NCI-H524 treated with DMSO at 0.1 percent for 48 hours (cell line): Measurements from ENCODE around the gene PLEKHM3.
"Not testable (repeated sequence)": the region's sequence is repeated elsewhere in the genome, so short reads cannot be mapped to it uniquely, and the experiment has no call there.

ENCODE experiments used
- DNase-seq: peaks from one replicate; lab custom pipeline; 2025; lab: John Stamatoyannopoulos, UW

The PLEKHM3 gene

GRCh38 chr2:207950063-207950760, 75.1 kb downstream of the PLEKHM3 start:
- no peak for DNase-seq

GRCh38 chr2:207949245-207949644, 76.1 kb downstream of the PLEKHM3 start:
- DNase-seq: not testable (repeated sequence)

- no peak for DNase-seq
Measured at GRCh38 chr2:207944979-207945600, 80.2 kb downstream of the PLEKHM3 start.

- no peak for DNase-seq
Measured at GRCh38 chr2:207944334-207944733, 81.0 kb downstream of the PLEKHM3 start.

- no peak for DNase-seq
Measured at GRCh38 chr2:207939342-207940108, 85.8 kb downstream of the PLEKHM3 start.

- DNase-seq: no peak
Measured at GRCh38 chr2:207938886-207939285, 86.4 kb downstream of the PLEKHM3 start.

GRCh38 chr2:207938415-207938814, 86.9 kb downstream of the PLEKHM3 start:
- no peak for DNase-seq

DNA sequence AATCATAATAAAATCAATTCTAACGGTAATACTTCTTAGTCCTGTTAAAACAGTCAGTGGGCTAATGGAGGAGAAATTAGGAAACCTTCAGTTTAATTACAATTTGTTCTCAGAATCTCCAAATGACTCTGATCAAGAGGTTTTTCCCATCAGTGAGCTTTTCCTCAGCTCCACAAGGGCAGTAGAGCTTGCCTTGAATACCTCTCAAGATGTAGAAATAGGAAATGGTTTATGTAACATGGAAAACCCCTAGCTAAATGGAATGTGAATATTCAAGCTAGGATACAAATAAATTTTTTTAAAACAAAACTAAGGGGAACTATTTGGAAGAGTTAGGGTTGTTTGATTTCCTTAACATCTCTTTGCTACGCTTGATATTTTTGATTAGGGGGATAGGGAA, 87.5 kb downstream of the PLEKHM3 start:
- no peak for DNase-seq

DNA sequence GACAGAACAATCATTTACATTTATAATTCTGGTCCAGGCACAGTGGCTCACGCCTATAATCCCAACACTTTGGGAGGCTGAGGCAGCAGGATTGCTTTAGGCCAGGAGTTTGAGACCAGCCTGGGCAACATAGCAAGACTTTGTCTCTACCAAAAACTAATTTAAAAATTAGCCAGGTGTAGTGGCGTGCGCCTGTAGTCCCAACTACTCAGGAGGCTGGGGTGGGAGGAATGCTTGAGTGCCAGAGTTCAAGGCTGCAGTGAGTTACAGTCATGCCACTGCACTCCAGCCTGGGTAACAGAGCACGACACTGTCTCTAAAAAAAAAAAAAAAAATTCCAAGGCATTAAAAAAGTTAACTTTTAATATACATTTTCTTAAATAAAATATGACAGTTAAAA, 88.1 kb downstream of the PLEKHM3 start:
- DNase-seq: no peak

GRCh38 chr2:207936380-207936779, 88.9 kb downstream of the PLEKHM3 start:
- DNase-seq: no peak

DNA sequence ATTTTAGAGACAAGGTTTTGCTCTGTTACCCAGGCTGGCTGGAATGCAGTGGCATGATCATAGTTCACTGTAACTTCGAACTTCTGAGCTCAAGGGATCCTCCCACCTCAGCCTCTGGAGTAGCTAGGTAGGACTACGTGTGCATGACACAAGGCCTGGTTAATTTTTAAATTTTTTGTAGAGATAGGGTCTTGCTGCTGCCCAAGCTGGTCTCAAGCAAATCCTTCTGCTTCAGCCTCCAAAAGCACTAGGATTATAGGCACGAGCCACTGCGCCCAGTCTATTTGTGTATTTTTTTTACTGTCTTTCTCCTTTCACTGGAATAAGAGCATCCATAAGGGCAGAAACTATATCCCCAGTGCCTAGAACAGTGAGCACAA, 89.3 kb downstream of the PLEKHM3 start:
- DNase-seq: no peak

DNA sequence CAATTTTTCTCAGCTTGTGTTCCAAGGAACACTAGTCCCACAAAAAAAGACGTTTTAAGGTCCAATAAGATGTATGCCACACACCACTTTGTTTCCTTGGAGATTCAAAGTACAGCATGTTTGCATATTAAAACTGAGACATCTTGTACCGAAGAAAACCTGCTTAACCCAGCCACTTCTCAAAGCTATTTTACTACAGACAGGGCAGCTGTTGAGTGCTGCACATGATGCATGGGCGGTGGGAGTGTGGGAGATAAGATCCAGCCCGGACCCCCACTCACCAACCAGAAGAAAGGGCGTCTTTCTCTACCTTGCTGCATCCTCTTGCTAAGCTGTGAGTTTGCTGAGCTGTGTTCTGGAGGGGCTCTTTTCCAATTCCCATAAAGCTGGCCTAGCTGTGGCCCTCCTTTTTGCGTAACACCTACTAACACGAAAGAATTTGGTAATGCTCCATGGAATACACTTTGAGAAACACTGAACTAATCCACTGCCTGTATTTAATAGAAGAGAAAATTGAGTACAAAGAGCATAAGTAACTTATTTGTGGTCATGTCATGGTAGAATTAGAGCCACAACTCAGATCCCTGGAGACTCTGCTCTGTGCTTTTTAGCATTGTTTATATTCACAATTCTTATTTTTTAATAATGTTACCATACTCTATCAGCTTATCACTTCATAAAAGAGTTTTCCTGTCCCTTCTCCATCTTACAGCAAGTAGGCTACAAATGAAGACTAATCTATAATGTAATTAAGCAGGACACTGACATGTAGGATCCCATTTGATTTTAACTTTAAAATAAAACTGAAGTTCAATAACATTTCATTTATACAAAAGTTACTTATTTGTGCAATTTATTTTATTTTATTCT, 90.0 kb downstream of the PLEKHM3 start:
- DNase-seq: no peak

DNA sequence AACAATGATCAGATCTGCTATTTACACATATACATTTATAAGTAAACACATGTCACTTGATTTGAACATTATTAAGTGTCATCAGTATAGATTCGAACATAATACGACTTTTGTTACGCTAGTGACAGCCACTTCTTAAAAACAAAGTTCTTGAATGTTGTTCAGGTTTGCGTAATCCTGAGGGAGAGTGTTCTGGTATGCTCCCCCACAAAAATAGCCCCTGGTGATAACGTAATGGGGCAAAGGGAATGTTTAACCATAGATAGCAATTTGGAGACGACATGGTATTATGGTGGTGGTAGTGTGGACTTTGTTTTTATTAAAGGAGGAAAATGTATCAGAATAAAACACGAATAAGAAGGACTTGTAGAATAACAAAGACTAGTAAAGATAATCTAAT, 90.6 kb downstream of the PLEKHM3 start:
- no peak for DNase-seq

DNA sequence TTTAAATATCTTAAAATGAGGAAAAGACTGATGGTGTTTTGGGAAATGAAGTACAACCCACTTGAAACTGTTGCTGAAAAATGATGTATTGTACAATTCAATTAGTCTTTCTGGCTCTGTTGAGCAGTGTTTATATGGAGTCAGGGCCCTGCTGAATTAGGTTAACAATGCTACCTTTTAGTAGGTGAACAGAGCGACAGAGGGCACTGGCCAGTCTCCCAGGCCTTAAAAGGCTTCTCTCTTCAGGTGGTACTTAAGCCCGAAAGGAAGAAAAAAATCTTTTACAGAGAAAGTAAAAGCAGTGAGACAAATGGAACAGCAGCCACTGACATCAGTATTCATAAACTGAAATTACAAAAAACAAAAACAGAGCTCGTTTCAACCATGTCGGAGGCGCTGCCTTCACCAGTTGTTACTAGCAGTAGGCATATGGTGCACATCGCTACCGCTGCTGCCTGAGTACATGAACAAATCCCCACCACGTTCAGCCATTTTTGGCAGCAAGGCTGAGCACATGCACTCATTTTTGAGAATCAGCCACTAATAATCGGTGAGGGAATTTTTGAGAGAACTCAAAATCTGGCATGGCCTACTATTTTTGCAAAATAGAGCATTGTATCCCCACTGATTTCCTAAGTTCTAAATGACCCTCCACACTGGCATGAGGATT, 91.8 kb downstream of the PLEKHM3 start:
- DNase-seq: no peak

DNA sequence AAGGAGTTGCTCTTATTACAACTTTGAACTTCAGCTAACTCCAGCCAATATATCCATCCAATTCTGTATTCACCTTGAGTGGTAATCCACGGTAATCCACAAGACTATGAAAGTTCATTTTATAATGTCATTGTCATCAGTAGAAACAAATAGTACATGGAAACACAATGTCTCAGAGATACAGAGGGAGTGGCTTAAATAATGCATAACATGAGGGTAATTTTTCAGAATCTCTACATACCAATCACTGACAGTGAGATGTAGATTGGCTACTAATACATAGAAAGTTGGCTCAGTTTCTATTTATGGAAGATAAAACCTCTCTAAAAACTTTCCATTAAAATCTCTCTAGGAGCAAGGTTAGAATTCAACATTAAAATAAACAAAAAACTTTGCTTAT, 93.2 kb downstream of the PLEKHM3 start:
- no peak for DNase-seq

DNA sequence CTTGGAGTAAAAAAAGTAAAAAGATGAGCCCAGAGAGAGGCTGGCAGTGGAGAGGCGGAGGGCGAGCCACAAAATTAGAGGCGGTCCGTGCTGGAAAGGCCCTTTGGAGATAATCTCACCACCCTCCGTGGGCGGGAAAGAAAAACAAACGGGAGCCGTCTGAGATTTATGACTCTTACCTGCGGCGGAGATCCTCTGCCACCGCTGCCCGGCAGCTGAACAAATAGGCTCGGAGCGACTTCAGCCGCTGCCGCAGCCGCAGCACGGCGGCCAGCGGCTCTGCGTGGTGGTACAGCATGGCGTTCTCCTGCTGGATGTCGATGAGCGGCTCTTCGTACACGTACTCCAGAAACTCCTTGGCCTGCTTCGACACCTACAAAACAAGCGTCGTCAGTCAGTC, 94.6 kb downstream of the PLEKHM3 start:
- DNase-seq: no peak

DNA sequence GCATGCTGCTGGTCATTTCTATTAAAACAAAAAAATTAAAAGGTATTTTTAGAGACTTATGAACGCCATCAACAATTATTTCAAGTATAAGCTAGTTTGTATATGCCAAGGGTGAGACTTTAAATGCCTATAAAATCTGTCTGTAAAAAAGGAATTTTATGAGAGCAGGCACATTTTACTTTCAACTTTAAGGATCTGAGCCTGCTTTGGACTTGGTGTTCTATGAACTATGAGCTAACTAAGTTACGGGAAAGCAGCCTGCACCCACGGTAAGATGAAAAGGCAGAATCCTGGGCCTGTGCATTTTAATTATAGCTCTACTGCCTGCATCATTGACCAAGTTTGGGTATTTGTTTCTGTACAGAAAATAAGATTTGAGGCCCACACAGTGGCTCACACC, 95.4 kb downstream of the PLEKHM3 start:
- DNase-seq: no peak

DNA sequence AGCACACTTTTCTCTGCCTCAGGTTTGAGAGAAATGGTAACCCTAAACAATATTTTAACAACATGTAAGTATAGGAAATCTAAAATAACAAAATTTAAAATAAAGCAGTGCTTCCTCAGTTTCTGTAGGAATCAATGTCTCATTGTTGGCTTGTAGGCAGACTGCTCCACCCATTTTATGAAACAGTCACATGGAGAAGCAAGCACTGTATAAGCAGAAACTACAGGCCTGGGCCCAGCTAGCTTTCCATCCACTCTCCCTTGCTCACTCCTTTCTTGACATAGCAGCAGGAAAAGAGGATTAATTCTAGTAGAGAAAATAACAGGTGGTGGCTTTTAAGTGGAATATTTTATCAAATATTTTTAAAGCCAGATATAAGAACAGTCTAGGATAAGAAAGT, 97.2 kb downstream of the PLEKHM3 start:
- DNase-seq: peak; percentile 83

DNA sequence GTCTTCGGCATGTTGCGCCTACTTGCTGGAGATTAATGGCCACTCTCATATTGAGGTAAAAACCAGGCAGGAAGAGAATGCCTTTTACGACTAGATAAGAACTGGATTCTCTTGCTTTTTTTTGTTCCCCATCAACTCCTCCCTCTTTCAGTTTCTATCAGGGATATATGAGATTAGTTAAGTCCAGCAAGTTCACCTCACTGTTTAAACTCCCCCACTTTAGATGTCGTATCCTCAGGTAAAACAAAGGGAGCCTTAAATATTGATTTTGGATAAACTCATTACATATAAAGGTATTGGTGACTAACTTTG, 98.4 kb downstream of the PLEKHM3 start:
- no peak for DNase-seq

GRCh38 chr2:207926133-207926988, 99.0 kb downstream of the PLEKHM3 start:
- no peak for DNase-seq

GRCh38 chr2:207925601-207926000, 99.7 kb downstream of the PLEKHM3 start:
- no peak for DNase-seq
